Activated naive CD8-positive, alpha-beta T cell (primary cell): ENCODE results near the gene RASGRF1.

Experiments
- H3K27ac Mint-ChIP-seq: one replicate; pipeline ENCODE4 v1.8.0; 2021; ENCODE audit warnings: mixed read lengths
- H3K27me3 Mint-ChIP-seq: one replicate; pipeline ENCODE4 v1.8.0; 2021; ENCODE audit warnings: mixed read lengths
- H3K36me3 Mint-ChIP-seq: one replicate; pipeline ENCODE4 v1.8.0; 2021; ENCODE audit warnings: mixed read lengths
- H3K4me1 Mint-ChIP-seq: one replicate; pipeline ENCODE4 v1.8.0; 2021; ENCODE audit warnings: low read depth, mixed read lengths
- H3K4me3 Mint-ChIP-seq: one replicate; pipeline ENCODE4 v1.8.0; 2021; ENCODE audit warnings: mild to moderate bottlenecking, mixed read lengths
- H3K9me3 Mint-ChIP-seq: one replicate; pipeline ENCODE4 v1.8.0; 2021; ENCODE audit warnings: low read depth, mixed read lengths

RASGRF1 gene

DNA sequence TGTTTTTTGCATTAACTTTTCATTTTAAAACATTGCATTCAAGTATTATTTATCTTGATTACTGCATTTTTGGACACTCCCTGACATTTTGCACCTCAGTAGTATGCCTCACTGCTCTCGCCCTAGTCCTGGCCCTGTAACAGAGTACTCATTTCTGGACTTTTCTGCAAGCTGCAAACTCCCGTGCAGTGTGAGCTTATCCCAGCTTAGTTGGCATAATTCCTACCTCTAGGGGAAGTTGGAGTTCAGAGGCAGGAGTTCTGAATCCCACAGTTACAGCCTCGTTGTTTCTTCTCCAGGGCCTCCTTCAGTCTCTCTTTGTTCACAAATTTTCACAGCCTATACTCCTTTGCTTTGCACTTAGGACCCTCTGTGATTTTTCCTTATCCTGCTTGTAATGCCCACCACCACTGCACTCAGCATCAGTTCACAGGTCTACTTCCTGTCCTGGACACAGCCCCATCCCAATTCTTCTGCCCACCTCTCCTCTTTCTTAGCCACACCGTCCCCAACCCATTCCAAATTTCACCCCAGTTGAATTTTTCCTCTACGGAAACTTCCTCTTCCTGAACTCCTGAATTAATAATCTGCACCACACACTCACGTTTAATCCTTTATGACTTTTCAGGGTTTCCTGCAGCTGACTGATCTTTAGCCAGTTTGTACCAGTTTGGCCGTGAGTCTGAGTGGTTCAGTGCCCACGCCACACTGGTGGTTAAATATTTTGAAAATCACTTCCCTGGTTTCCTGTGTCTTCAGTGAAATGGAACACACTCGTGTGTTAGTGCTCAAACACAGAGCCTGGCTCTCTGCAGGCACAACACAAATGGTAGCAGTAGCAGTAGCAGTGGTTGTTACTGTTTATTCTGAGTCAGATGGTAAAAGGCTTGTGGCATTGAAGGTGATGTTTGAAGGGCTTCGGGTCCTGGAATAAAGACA is 139.4 kb downstream of the RASGRF1 start:
- H3K9me3 Mint-ChIP-seq: no peaks in the 10 kb centered on the region
- H3K27me3 Mint-ChIP-seq: peaks cover 1% of the 10 kb centered on the region
- no peaks in the 10 kb centered on the region for H3K36me3 Mint-ChIP-seq
- H3K4me3 Mint-ChIP-seq: no peak overlapping the region
- H3K4me1 Mint-ChIP-seq: no peaks in the 10 kb centered on the region
- no peak overlapping the region for H3K27ac Mint-ChIP-seq

DNA sequence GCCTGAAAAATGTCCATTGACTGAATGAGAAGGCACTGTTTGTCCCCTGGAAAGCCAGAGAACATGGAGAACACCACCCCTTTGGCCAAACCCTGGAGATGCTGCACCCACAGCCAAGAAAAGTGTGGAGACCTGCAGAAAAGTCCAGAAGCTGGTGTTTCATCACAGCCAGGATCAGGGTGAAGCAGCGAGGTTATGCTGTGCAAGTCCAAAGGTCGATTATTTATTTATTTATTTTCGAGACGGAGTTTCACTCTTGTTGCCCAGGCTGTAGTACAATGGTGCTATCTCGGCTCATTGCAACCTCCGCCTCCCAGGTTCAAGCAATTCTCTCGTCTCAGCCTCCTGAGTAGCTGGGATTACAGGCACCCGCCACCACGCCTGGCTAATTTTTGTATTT is 140.2 kb downstream of the RASGRF1 start:
- Mint-ChIP-seq H3K27me3 (peaks cover 1% of the 10 kb centered on the region), H3K36me3 (no peaks in the 10 kb centered on the region), H3K4me3 (no peak overlapping the region), H3K27ac (no peak overlapping the region), H3K9me3 (no peaks in the 10 kb centered on the region), H3K4me1 (no peaks in the 10 kb centered on the region)

DNA sequence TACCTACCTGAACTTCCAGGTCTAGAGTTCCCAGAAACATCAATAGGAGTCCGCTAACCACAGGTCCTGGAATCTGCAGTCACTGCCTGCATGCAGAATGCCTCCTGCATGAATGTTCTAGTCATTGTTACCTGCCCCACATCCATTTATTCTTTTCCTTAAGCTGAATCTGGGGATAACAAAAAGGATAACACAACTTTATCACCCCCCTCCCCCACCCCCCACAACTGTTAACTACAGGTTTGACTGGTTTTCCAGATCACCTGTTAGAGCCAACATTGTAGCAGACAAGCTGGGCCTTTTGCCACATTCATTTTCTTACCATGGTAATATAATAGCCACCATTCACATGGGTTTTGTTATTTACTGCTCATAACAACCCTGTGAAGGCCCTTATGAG is 141.1 kb downstream of the RASGRF1 start:
- Mint-ChIP-seq H3K4me3 (no peak overlapping the region), H3K9me3 (no peaks in the 10 kb centered on the region), H3K36me3 (no peaks in the 10 kb centered on the region), H3K4me1 (peaks cover 2% of the 10 kb centered on the region), H3K27me3 (peaks cover 1% of the 10 kb centered on the region), H3K27ac (no peak overlapping the region)

- no peak overlapping the region for H3K4me3 Mint-ChIP-seq
- peaks cover 4% of the 10 kb centered on the region for H3K27me3 Mint-ChIP-seq
Observed at GRCh38 chr15:78947506-78947905, 143.1 kb downstream of the RASGRF1 start.

DNA sequence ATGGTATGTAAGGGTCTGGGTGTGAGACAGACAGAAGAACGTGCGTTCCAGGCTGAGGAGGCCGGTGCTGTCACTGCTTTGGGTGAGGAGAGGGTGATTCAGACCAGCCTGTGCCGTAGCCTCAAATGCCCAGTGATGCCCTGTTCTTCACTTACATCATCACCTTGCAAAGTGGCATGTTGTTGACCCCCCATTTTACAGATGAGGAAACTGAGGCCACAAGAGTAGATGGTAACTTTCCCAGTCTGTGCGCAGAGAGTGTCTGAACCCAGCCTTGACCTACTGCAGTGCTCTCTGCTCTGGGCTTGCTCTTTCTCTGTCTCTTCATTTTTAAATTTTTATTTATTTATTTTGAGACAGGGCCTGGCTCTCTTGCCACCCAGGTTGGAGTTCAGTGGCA is 144.1 kb downstream of the RASGRF1 start:
- no peaks in the 10 kb centered on the region for H3K9me3 Mint-ChIP-seq
- no peaks in the 10 kb centered on the region for H3K36me3 Mint-ChIP-seq
- H3K4me3 Mint-ChIP-seq: no peak overlapping the region
- H3K27ac Mint-ChIP-seq: no peak overlapping the region
- peaks cover 4% of the 10 kb centered on the region for H3K4me1 Mint-ChIP-seq
- H3K27me3 Mint-ChIP-seq: peaks cover 4% of the 10 kb centered on the region

More at GRCh38 chr15:78947506-78947905, 143.1 kb downstream of the RASGRF1 start:
- H3K9me3 Mint-ChIP-seq: no peaks in the 10 kb centered on the region
- H3K36me3 Mint-ChIP-seq: no peaks in the 10 kb centered on the region
- H3K4me1 Mint-ChIP-seq: peaks cover 4% of the 10 kb centered on the region
- no peak overlapping the region for H3K27ac Mint-ChIP-seq

DNA sequence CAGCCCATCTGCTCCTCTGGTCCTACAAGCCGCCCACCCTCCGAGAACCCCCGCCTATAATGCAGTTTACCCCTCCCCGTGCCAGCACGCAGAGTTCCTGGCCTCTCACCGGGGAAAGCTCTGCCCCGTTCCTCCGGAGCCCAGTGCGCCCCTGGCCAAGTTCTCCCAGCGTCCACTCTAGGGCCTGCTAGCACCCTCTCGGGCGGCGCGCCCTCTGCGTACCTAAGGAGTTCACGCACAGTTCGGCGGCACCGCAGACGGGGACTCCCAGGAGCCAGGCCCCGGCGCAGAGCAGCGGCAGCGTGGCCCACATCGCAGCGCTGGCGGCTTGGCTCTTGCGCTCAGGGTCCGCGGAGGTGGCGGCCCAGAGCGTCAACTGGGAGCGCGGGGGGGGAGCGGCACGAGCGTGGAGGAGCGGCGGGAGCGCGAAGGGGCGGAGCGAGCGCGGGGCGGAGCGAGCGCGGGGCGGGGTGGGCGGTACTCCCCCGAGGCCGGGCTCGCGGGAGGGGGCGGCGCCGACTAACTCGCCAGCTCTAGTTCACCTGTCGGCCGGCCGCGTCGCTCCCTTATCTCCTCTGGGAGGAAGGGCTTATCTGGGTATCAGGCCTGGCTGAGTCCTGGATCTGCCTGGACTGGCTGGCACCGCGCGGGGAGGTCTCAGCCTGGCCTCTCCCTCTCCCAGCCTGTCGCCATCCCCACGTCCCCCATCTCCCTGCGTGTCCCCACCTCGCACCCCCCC is 145.7 kb downstream of the RASGRF1 start, which contains the start of gene CTSH:
TSS of gene CTSH (minus strand) at position 378 of the 739 bp plus-strand sequence. CDS start at position 313, 65 bp downstream.
- Mint-ChIP-seq H3K9me3 (no peaks in the 10 kb centered on the region), H3K4me1 (peaks cover 5% of the 10 kb centered on the region), H3K27me3 (peaks cover 5% of the 10 kb centered on the region), H3K27ac (no peak within 1 kb of the TSS), H3K36me3 (no peaks in the 10 kb centered on the region), H3K4me3 (peak within 1 kb of the TSS; percentile 60)

GRCh38 chr15:78944202-78944625 is 146.4 kb downstream of the RASGRF1 start:
- peaks cover 5% of the 10 kb centered on the region for H3K27me3 Mint-ChIP-seq
- H3K4me3 Mint-ChIP-seq: peak overlapping the region; percentile 60
- peaks cover 5% of the 10 kb centered on the region for H3K4me1 Mint-ChIP-seq
- H3K27ac Mint-ChIP-seq: no peak overlapping the region
- H3K9me3 Mint-ChIP-seq: no peaks in the 10 kb centered on the region
- no peaks in the 10 kb centered on the region for H3K36me3 Mint-ChIP-seq

GRCh38 chr15:78943692-78944091 is 146.9 kb downstream of the RASGRF1 start:
- H3K9me3 Mint-ChIP-seq: no peaks in the 10 kb centered on the region
- H3K27me3 Mint-ChIP-seq: peaks cover 6% of the 10 kb centered on the region
- peaks cover 5% of the 10 kb centered on the region for H3K4me1 Mint-ChIP-seq
- H3K27ac Mint-ChIP-seq: no peak overlapping the region
- H3K4me3 Mint-ChIP-seq: peak overlapping the region; percentile 30
- no peaks in the 10 kb centered on the region for H3K36me3 Mint-ChIP-seq

DNA sequence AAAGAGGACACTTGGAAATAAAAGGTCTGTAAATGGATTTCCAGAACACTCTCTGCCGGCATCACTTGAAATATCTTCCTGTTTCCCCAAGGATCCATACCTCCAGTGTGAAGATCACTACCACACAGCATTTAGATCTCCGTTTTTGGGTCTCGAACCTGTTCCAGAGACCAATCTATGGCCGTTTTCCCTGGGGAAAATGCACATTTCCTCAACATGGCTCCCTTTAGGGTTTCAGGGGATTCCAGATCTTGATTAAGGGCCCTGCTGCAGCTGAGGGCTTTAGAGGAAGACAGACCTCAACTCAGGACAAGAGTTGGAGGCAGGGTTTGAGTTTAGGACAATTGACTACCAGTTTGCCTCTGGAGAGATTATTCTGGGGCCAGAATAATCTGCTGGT is 147.8 kb downstream of the RASGRF1 start:
- no peak overlapping the region for H3K4me3 Mint-ChIP-seq
- no peaks in the 10 kb centered on the region for H3K36me3 Mint-ChIP-seq
- H3K4me1 Mint-ChIP-seq: peaks cover 8% of the 10 kb centered on the region

DNA sequence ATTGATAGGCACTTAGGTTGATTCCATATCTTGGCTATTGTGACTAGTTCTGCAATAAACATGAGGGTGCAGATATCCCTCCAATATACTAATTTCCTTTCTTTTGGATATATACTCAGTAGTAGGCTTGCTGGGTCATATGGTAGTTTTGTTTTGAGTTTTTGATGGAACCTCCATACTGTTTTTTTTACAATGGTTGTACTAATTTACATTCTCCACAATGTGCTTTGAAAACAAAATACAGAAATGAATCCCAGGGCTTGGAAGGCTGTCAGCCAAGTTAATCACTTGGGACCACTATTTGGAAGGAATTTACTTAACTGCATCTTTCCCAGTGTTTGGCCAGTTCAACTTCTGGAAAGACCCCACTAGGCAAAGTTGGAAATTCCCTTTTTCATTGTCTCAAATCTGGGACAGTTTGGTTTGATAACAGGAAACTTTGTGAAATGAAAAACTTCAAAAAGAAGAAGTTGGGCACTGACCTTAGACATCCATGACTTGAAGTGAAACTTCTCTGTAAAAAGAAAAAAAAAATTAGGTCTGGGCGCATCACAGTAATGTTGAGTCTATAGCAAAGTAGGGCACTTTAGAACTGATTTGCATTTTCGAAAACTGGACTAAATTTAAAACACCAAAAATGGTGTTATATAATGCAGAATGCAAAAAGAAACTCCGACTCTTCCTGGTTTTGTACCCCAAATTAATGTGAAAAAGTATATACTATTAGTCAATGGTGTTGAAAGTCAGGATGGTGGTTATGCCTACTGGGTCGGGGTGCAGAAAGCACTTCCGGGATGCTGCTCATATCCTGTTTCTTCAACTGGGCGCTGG is 151.7 kb downstream of the RASGRF1 start:
- Mint-ChIP-seq H3K4me3 (no peak overlapping the region), H3K27me3 (peaks cover 7% of the 10 kb centered on the region), H3K9me3 (no peaks in the 10 kb centered on the region), H3K36me3 (no peaks in the 10 kb centered on the region), H3K27ac (no peak overlapping the region), H3K4me1 (peaks cover 8% of the 10 kb centered on the region)

More for the DNA sequence above, 147.8 kb downstream of the RASGRF1 start:
- H3K9me3 Mint-ChIP-seq: no peaks in the 10 kb centered on the region
- no peak overlapping the region for H3K27ac Mint-ChIP-seq
- H3K27me3 Mint-ChIP-seq: peaks cover 9% of the 10 kb centered on the region

DNA sequence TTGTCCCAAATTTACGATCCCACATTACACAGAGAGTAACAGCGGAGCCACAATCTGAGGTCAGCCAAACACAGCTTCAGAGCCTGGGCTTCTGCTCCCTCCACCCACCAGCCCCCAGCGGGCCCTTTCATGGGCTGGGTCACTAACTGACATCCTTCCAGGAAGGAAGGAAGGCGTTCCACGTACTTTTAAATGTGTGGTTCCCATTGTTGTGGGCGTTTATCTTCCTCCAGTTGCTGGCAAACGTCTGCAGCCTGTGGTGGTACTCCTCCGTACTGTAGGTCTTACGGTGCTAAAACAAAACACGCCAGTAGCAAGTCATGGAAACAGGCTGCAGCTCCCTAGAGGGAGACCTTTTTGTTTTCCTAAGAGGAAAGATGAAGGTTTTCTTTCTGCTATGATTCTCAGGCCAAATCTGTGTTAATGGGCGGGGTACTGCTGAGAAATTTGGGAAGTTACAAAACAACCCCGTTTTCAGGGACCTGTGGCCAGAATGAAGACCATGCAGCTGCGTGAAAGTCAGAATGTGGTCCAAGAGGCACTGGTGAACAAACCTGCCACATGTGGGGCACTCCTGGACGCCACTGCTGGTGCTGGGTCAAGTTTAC is 153.3 kb downstream of the RASGRF1 start:
- Mint-ChIP-seq H3K9me3 (no peaks in the 10 kb centered on the region), H3K27me3 (peaks cover 5% of the 10 kb centered on the region), H3K27ac (no peak overlapping the region), H3K4me3 (no peak overlapping the region), H3K4me1 (peaks cover 8% of the 10 kb centered on the region), H3K36me3 (no peaks in the 10 kb centered on the region)

- Mint-ChIP-seq H3K4me1 (peaks cover 6% of the 10 kb centered on the region), H3K27ac (no peak overlapping the region), H3K4me3 (no peak overlapping the region), H3K9me3 (no peaks in the 10 kb centered on the region), H3K27me3 (peaks cover 4% of the 10 kb centered on the region), H3K36me3 (no peaks in the 10 kb centered on the region)
Observed at GRCh38 chr15:78934655-78935023, 155.9 kb downstream of the RASGRF1 start.

DNA sequence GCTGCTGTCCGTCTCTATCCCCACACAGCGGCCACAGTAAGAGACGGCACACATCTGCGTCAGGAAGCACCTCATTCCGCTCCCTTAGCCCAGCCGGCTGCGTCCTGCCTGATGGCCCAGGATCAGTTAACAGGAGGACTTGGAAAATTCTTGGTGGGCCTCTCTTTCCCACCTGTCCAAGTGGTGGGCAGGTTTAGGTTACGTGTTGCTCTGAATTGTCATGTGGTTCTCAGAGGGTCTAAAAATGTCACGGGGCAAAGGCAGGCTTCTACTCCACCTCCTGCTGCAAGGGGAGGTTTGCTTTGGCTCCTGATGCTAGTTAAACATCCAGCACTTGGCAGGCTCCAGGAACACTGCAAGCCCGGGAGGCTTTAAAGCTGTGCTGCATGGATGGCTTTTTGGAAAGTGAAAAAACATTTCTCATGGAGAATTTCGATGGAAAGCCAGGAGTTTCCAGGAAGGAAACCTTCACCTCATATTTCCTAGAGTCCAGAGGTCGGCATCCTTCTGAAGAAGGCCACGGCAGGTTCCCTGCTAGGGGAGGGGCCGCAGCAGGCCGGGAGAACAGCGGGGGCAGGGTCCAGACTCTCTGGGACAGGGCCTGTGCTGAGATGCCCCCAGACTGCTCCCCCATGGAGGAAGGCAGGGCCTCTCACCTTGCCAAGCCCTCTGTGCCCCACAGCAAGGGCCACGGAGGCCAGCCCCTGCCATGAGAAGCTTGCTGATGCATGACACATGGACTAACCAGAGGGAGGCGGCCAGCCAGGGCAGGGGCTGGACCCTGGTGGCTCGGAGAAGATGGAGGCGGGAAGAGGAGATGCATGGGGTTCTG is 156.5 kb downstream of the RASGRF1 start:
- peaks cover 3% of the 10 kb centered on the region for H3K27me3 Mint-ChIP-seq
- peaks cover 6% of the 10 kb centered on the region for H3K4me1 Mint-ChIP-seq
- no peak overlapping the region for H3K4me3 Mint-ChIP-seq
- H3K36me3 Mint-ChIP-seq: no peaks in the 10 kb centered on the region
- no peaks in the 10 kb centered on the region for H3K9me3 Mint-ChIP-seq
- no peak overlapping the region for H3K27ac Mint-ChIP-seq
